Neural progenitor cell (in vitro differentiated cells): ENCODE measurements around the gene CEP170B.

ENCODE experiments used
- CTCF ChIP-seq: fragments of 200-600 bp; sonication (generic); IDR thresholded peaks from 2 replicates; pipeline ENCODE4 v1.5.1; 2017; ENCODE audit warnings: antibody characterized with exemption, mild to moderate bottlenecking
- EZH2 ChIP-seq: fragments of 200-600 bp; sonication (generic); IDR thresholded peaks from 2 replicates; pipeline ENCODE4 v1.6.1; 2017; ENCODE audit warnings: antibody characterized with exemption, mild to moderate bottlenecking, moderate library complexity

- TF ChIP-seq CTCF (no peak), EZH2 (no peak)
Measured at GRCh38 chr14:104882991-104883660, 18.1 kb downstream of the CEP170B start.
